Mesendoderm (in vitro differentiated cells): ENCODE results near the gene PTPRG.

Experiments
- DNase-seq: peaks from one replicate; pipeline ENCODE4 v3.0.0; 2013
- H2AK5ac ChIP-seq: 2 replicates; pipeline ENCODE4 v1.6.1; 2013; ENCODE audit warnings: low read length, inconsistent platforms
- H2BK120ac ChIP-seq: 2 replicates; pipeline ENCODE4 v1.6.1; 2013; ENCODE audit warnings: low read depth, mild to moderate bottlenecking, low read length, moderate library complexity, mixed read lengths
- H2BK15ac ChIP-seq: replicated peaks from 2 replicates; pipeline ENCODE4 v1.6.1; 2013; ENCODE audit warnings: low read depth, mild to moderate bottlenecking, moderate library complexity
- H2BK5ac ChIP-seq: 2 replicates; pipeline ENCODE4 v1.6.1; 2013; ENCODE audit warnings: low read length, inconsistent platforms
- H3K18ac ChIP-seq: 2 replicates; pipeline ENCODE4 v1.6.1; 2013; ENCODE audit warnings: mild to moderate bottlenecking, low read length, mixed read lengths
- H3K23ac ChIP-seq: one replicate; pipeline ENCODE4 v1.6.1; 2013; ENCODE audit warnings: low read length
- H3K27ac ChIP-seq: 2 replicates; pipeline ENCODE4 v1.5.1; 2013; ENCODE audit warnings: low read depth, mild to moderate bottlenecking, inconsistent platforms, low read length, moderate library complexity
- H3K27me3 ChIP-seq: 2 replicates; pipeline ENCODE4 v1.6.1; 2013; ENCODE audit warnings: low read length, control low read depth, mild to moderate bottlenecking, inconsistent platforms; ENCODE audit not compliant: insufficient read depth, poor library complexity
- H3K36me3 ChIP-seq: 2 replicates; pipeline ENCODE4 v1.6.1; 2013; ENCODE audit warnings: low read length, inconsistent platforms; ENCODE audit not compliant: control insufficient read depth, insufficient read depth
- H3K4ac ChIP-seq: one replicate; pipeline ENCODE4 v1.6.1; 2013; ENCODE audit warnings: low read depth, mild to moderate bottlenecking, low read length, moderate library complexity
- H3K4me1 ChIP-seq: 2 replicates; pipeline ENCODE4 v1.6.1; 2013; ENCODE audit warnings: low read depth, low read length, inconsistent platforms; ENCODE audit not compliant: control insufficient read depth
- H3K4me2 ChIP-seq: 2 replicates; pipeline ENCODE4 v1.6.1; 2013; ENCODE audit warnings: low read length
- H3K4me3 ChIP-seq: 2 replicates; pipeline ENCODE4 v1.5.1; 2013; ENCODE audit warnings: mild to moderate bottlenecking, low read length
- H3K56ac ChIP-seq: one replicate; pipeline ENCODE4 v1.6.1; 2013; ENCODE audit warnings: low read length
- H3K79me1 ChIP-seq: 2 replicates; pipeline ENCODE4 v1.6.1; 2013; ENCODE audit warnings: low read length, inconsistent platforms
- H3K79me2 ChIP-seq: 2 replicates; pipeline ENCODE4 v1.6.1; 2013; ENCODE audit warnings: mild to moderate bottlenecking, low read length; ENCODE audit not compliant: control insufficient read depth, insufficient read depth
- H3K9ac ChIP-seq: 2 replicates; pipeline ENCODE4 v1.6.1; 2013; ENCODE audit warnings: low read length, inconsistent platforms
- H4K5ac ChIP-seq: one replicate; pipeline ENCODE4 v1.6.1; 2013; ENCODE audit warnings: low read length
- H4K8ac ChIP-seq: one replicate; pipeline ENCODE4 v1.6.1; 2013; ENCODE audit warnings: low read depth, mild to moderate bottlenecking, control low read depth, low read length, moderate library complexity
- WGBS: extraction: QIAGEN DNeasy Blood & Tissue Kit; methylation state at CpG from one replicate; pipeline ENCODE4 v1.1.7; 2013; ENCODE audit warnings: low lambda C conversion rate, missing lambda C conversion rate; ENCODE audit not compliant: insufficient coverage; ENCODE audit errors: extremely low coverage; 5-methylcytosine and 5-hydroxymethylcytosine counted together

Gene PTPRG

DNA sequence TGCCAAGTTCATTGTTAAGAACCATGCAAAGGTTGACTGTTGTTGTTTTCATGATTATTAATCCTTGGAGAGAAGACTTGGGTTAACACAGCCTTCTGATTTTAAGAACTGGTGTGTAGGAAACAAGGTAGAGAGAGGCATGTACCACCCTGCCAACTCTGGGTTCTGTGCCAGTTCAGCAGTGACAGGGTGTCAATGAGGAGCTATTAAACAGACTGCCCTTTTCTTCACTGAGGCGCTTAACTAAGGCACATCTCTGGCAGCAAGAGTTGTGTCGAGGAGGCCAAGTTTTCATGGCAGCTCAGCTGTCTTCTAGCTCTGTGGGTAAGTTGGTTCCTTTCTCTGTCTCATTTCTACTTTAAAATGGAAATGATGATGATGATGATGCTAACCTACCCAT, 694.4 kb downstream of the PTPRG start:
- no CpG with 5 or more reads among the region's 2 CpGs for WGBS
- H4K8ac ChIP-seq = no peak overlapping the region
- no peaks in the 10 kb centered on the region for H3K79me2 ChIP-seq
- no peaks in the 10 kb centered on the region for H3K4me1 ChIP-seq
- no peak overlapping the region for H2BK5ac ChIP-seq
- H3K27ac ChIP-seq = no peak overlapping the region
- no peak overlapping the region for H3K9ac ChIP-seq
- H3K4ac ChIP-seq = no peak overlapping the region
- no peak for DNase-seq
- H3K36me3 ChIP-seq = no peaks in the 10 kb centered on the region
- no peak overlapping the region for H3K4me2 ChIP-seq
- H3K79me1 ChIP-seq = no peaks in the 10 kb centered on the region
- H2BK120ac ChIP-seq = no peak overlapping the region
- no peak overlapping the region for H3K23ac ChIP-seq
- no peak overlapping the region for H4K5ac ChIP-seq
- H3K56ac ChIP-seq = no peak overlapping the region
- no peak overlapping the region for H2BK15ac ChIP-seq
- H2AK5ac ChIP-seq = no peak overlapping the region
- H3K4me3 ChIP-seq = no peak overlapping the region
- H3K27me3 ChIP-seq = no peaks in the 10 kb centered on the region
- H3K18ac ChIP-seq = no peak overlapping the region

DNA sequence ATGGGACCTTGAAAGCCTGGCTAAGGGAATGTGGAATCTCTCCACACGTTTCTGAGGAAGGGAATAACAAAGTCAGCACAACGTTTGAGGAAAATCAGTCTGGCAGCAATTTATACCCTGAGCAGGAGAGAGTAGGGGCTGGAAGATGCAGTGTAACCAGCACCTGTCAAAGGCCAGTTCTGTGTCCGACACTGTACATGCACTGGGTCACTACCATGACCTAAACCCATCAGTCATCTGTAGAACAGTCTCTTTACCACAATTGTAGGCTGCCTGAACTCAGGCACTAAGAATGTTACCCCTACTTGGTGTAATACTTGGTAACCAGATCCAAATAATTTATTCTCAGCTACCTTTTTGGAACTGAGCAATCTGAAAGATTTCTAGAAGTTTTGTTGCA, 698.6 kb downstream of the PTPRG start:
- WGBS = no CpG with 5 or more reads among the region's 3 CpGs
- H3K27me3 ChIP-seq = no peaks in the 10 kb centered on the region
- no peaks in the 10 kb centered on the region for H3K36me3 ChIP-seq

DNA sequence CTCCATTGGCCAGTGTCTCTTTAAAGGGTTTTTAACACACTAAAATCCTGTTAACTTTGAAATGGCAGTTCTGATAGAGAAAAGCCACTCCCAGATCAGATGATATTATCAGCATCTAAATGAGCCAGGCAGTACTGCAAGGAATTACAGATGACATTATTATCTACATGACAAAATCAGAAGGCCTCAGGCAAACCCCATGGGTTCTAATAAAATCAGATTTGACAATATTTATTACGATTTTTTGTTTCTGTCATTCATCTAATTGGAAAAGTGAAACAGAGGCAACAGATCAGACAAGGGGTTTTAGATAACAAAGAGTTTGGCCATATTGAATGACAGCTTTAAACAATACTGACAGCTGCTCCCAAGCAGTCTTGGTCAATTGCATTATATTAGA, 699.3 kb downstream of the PTPRG start:
- no peak for DNase-seq
- Histone ChIP-seq H4K5ac (no peak overlapping the region), H3K9ac (no peak overlapping the region), H3K4me1 (no peaks in the 10 kb centered on the region), H3K79me2 (no peaks in the 10 kb centered on the region), H2BK15ac (no peak overlapping the region), H3K27ac (no peak overlapping the region), H3K23ac (no peak overlapping the region), H2BK5ac (no peak overlapping the region), H3K56ac (no peak overlapping the region), H3K27me3 (no peaks in the 10 kb centered on the region), H3K36me3 (no peaks in the 10 kb centered on the region), H4K8ac (no peak overlapping the region), H2BK120ac (no peak overlapping the region), H3K4ac (no peak overlapping the region), H3K4me3 (no peak overlapping the region), H3K79me1 (no peaks in the 10 kb centered on the region), H3K4me2 (no peak overlapping the region), H3K18ac (no peak overlapping the region), H2AK5ac (no peak overlapping the region)
- no CpG with 5 or more reads among the region's 1 CpG for WGBS

More for the DNA sequence above, 698.6 kb downstream of the PTPRG start:
- Histone ChIP-seq H3K9ac (no peak overlapping the region), H4K5ac (no peak overlapping the region), H3K18ac (no peak overlapping the region), H3K4me3 (no peak overlapping the region), H3K27ac (no peak overlapping the region), H2AK5ac (no peak overlapping the region), H2BK15ac (no peak overlapping the region), H3K4me2 (no peak overlapping the region), H3K4me1 (no peaks in the 10 kb centered on the region), H3K4ac (no peak overlapping the region), H3K79me2 (no peaks in the 10 kb centered on the region), H2BK120ac (no peak overlapping the region), H4K8ac (no peak overlapping the region), H3K23ac (no peak overlapping the region), H2BK5ac (no peak overlapping the region), H3K56ac (no peak overlapping the region), H3K79me1 (no peaks in the 10 kb centered on the region)
- no peak for DNase-seq

DNA sequence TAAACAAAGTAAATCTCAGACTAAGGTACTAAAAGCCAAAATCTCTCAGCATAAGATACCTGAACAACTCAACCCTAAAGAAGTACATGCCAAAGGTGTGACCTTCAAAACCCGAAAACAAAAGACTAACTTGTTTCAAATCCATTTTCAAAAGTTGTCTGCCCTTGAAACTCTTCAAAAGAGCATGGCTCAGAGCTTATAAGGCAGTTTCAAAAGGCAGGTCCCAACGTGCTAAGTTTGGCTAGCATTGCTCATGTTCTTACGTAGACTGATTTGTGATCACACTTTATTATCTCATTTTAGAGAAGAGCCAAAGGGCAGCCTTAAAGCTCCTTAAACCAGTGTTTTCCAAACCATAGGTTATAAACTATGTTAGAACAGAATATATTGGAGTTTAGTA, 699.8 kb downstream of the PTPRG start:
- H3K4me3 ChIP-seq = no peak overlapping the region
- H4K5ac ChIP-seq = no peak overlapping the region
- H2AK5ac ChIP-seq = no peak overlapping the region
- no peak overlapping the region for H3K23ac ChIP-seq
- no peak overlapping the region for H3K9ac ChIP-seq
- no peaks in the 10 kb centered on the region for H3K36me3 ChIP-seq
- H4K8ac ChIP-seq = no peak overlapping the region
- no peak for DNase-seq
- H2BK15ac ChIP-seq = no peak overlapping the region
- no peak overlapping the region for H3K18ac ChIP-seq
- WGBS = no CpG with 5 or more reads among the region's 3 CpGs
- H3K79me1 ChIP-seq = no peaks in the 10 kb centered on the region
- H3K27ac ChIP-seq = no peak overlapping the region
- no peak overlapping the region for H2BK120ac ChIP-seq
- no peaks in the 10 kb centered on the region for H3K79me2 ChIP-seq
- no peak overlapping the region for H3K4ac ChIP-seq
- H3K56ac ChIP-seq = no peak overlapping the region
- no peaks in the 10 kb centered on the region for H3K4me1 ChIP-seq
- no peaks in the 10 kb centered on the region for H3K27me3 ChIP-seq
- H2BK5ac ChIP-seq = no peak overlapping the region
- H3K4me2 ChIP-seq = no peak overlapping the region

DNA sequence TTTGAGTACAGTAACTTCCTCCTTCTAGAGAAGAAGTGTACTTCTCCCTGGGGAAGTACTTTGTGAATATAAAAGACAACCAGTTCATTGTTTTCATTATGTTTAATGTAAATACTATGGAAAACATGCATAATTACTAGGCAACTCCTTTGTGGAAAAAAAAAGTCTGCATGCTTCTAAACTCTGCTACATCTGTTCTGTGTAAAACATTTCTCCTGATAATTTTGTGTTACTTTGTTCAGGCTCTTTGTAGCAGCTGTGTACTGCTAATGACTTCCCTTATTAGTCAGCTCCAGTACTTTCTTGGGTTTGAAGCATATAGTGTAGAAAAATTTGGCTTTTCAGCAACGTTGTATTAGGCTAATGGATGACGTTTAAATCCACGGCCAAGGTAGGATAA, 700.4 kb downstream of the PTPRG start:
- H3K27me3 ChIP-seq = no peaks in the 10 kb centered on the region
- H3K27ac ChIP-seq = no peak overlapping the region
- no peak overlapping the region for H2BK120ac ChIP-seq
- H3K4me2 ChIP-seq = no peak overlapping the region
- no peak overlapping the region for H3K56ac ChIP-seq
- H2BK5ac ChIP-seq = no peak overlapping the region
- H3K4me1 ChIP-seq = no peaks in the 10 kb centered on the region
- H3K9ac ChIP-seq = no peak overlapping the region
- no peaks in the 10 kb centered on the region for H3K36me3 ChIP-seq
- no peak overlapping the region for H4K8ac ChIP-seq
- no peak overlapping the region for H3K23ac ChIP-seq
- H4K5ac ChIP-seq = no peak overlapping the region
- H3K79me1 ChIP-seq = no peaks in the 10 kb centered on the region
- WGBS = no CpG with 5 or more reads among the region's 3 CpGs
- no peak overlapping the region for H3K18ac ChIP-seq
- no peak overlapping the region for H2AK5ac ChIP-seq
- H2BK15ac ChIP-seq = no peak overlapping the region
- no peak overlapping the region for H3K4me3 ChIP-seq
- DNase-seq = no peak
- H3K79me2 ChIP-seq = no peaks in the 10 kb centered on the region
- no peak overlapping the region for H3K4ac ChIP-seq

DNA sequence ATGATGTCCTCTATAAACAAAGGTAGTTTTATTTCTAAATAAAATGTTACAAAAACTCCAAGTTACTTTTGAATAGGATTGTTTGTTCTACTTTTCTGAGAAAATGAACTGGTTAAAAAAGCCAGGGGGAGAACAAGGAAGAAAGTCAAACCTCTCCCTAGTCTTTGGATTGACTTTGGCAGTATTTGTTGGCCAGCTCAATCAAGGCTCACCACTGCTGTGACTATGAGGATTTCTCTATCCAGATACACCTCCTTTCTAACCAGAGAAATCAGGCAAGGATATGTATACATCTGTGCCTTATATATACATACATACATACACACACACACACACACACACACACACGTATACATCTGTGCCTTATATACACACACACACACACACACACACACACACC, 704.2 kb downstream of the PTPRG start:
- no CpG with 5 or more reads among the region's 1 CpG for WGBS

More for the DNA sequence above, 704.2 kb downstream of the PTPRG start:
- no peak overlapping the region for H3K23ac ChIP-seq
- H3K79me2 ChIP-seq = no peaks in the 10 kb centered on the region
- H3K27me3 ChIP-seq = no peaks in the 10 kb centered on the region
- H3K18ac ChIP-seq = no peak overlapping the region
- H4K8ac ChIP-seq = no peak overlapping the region
- H3K4me2 ChIP-seq = no peak overlapping the region
- no peak overlapping the region for H3K4ac ChIP-seq
- H3K4me1 ChIP-seq = no peaks in the 10 kb centered on the region
- H3K4me3 ChIP-seq = no peak overlapping the region
- no peak overlapping the region for H3K9ac ChIP-seq
- H4K5ac ChIP-seq = no peak overlapping the region
- no peaks in the 10 kb centered on the region for H3K36me3 ChIP-seq
- no peak overlapping the region for H3K56ac ChIP-seq
- H3K27ac ChIP-seq = no peak overlapping the region
- no peak overlapping the region for H2BK5ac ChIP-seq
- no peak overlapping the region for H2AK5ac ChIP-seq
- H2BK15ac ChIP-seq = no peak overlapping the region
- H2BK120ac ChIP-seq = no peak overlapping the region
- DNase-seq = no peak
- no peaks in the 10 kb centered on the region for H3K79me1 ChIP-seq
